T-helper 2 cell treated with Interferon-gamma antibody and Interleukin-4, amounts not matched to agents 5 μg/mL and 100 μg/mL, for 36 hours (primary cell): ENCODE data around the gene ZCCHC7.
"Not testable (repeated sequence)": the region's sequence is repeated elsewhere in the genome, so short reads cannot be mapped to it uniquely, and the experiment has no call there.

Experiments used
- DNase-seq: peaks from one replicate; pipeline ENCODE4 v3.0.0; 2021; ENCODE audit warnings: low spot score
- H3K27ac Mint-ChIP-seq: one replicate; pipeline ENCODE4 v1.8.0; 2021; ENCODE audit warnings: mild to moderate bottlenecking, mixed read lengths
- H3K27me3 Mint-ChIP-seq: one replicate; pipeline ENCODE4 v1.8.0; 2021; ENCODE audit warnings: low read depth, mixed read lengths
- H3K36me3 Mint-ChIP-seq: one replicate; pipeline ENCODE4 v1.8.0; 2021; ENCODE audit warnings: low read depth, mixed read lengths
- H3K4me1 Mint-ChIP-seq: one replicate; pipeline ENCODE4 v1.8.0; 2021; ENCODE audit warnings: low read depth, mixed read lengths
- H3K4me3 Mint-ChIP-seq: one replicate; pipeline ENCODE4 v1.8.0; 2022; ENCODE audit warnings: mild to moderate bottlenecking, moderate library complexity, mixed read lengths
- H3K9me3 Mint-ChIP-seq: one replicate; pipeline ENCODE4 v1.8.0; 2021; ENCODE audit warnings: mixed read lengths

The ZCCHC7 gene

GRCh38 chr9:37167456-37168047 is 47.2 kb downstream of the ZCCHC7 start:
- H3K27ac Mint-ChIP-seq, result no peak overlapping the region
- H3K9me3 Mint-ChIP-seq, result no peaks in the 10 kb centered on the region
- H3K36me3 Mint-ChIP-seq, result peaks cover 50% of the 10 kb centered on the region
- no peaks in the 10 kb centered on the region for H3K27me3 Mint-ChIP-seq
- no peak overlapping the region for H3K4me3 Mint-ChIP-seq
- DNase-seq, result no peak
- peaks cover 4% of the 10 kb centered on the region for H3K4me1 Mint-ChIP-seq

- H3K4me3 Mint-ChIP-seq, result no peak overlapping the region
- no peak for DNase-seq
- H3K27me3 Mint-ChIP-seq, result no peaks in the 10 kb centered on the region
- H3K27ac Mint-ChIP-seq, result no peak overlapping the region
- peaks cover 11% of the 10 kb centered on the region for H3K4me1 Mint-ChIP-seq
- H3K9me3 Mint-ChIP-seq, result no peaks in the 10 kb centered on the region
- peaks cover 43% of the 10 kb centered on the region for H3K36me3 Mint-ChIP-seq
These were observed 52.2 kb downstream of the ZCCHC7 start for GRCh38 chr9:37172557-37172956.

DNA sequence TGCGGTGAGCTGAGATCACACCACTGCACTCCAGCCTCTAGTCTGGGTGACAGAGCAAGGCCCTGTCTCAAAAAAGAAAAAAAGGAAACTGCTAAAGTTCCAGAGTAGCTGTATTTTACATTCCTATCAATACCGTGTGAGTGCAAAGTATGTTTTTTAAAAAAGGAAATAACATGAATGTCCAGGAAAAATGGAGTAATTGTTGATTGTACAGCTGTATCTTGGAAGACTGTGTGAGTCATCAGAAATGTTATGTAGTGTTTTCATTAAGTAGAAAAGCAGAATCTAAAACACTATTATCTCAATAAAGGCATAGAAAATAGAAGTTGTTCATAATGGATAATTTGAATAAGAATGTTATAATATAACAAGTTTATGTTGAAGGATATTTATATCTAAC is 53.9 kb downstream of the ZCCHC7 start:
- Mint-ChIP-seq H3K27ac (no peak overlapping the region), H3K4me3 (no peak overlapping the region), H3K36me3 (peaks cover 33% of the 10 kb centered on the region), H3K4me1 (peaks cover 18% of the 10 kb centered on the region), H3K27me3 (no peaks in the 10 kb centered on the region), H3K9me3 (no peaks in the 10 kb centered on the region)
- no peak for DNase-seq

GRCh38 chr9:37178742-37179141 is 58.4 kb downstream of the ZCCHC7 start:
- Mint-ChIP-seq H3K9me3 (peaks cover 7% of the 10 kb centered on the region), H3K4me1 (peaks cover 21% of the 10 kb centered on the region), H3K36me3 (peaks cover 20% of the 10 kb centered on the region), H3K27me3 (no peaks in the 10 kb centered on the region), H3K27ac (no peak overlapping the region), H3K4me3 (no peak overlapping the region)
- no peak for DNase-seq

- no peaks in the 10 kb centered on the region for H3K27me3 Mint-ChIP-seq
- no peak overlapping the region for H3K4me3 Mint-ChIP-seq
- peaks cover 28% of the 10 kb centered on the region for H3K36me3 Mint-ChIP-seq
- no peak overlapping the region for H3K27ac Mint-ChIP-seq
- no peak for DNase-seq
- H3K9me3 Mint-ChIP-seq, result peaks cover 10% of the 10 kb centered on the region
- H3K4me1 Mint-ChIP-seq, result peaks cover 27% of the 10 kb centered on the region
These were observed 59.2 kb downstream of the ZCCHC7 start for GRCh38 chr9:37179576-37179975.

- no peak for DNase-seq
- Mint-ChIP-seq H3K27me3 (no peaks in the 10 kb centered on the region), H3K27ac (no peak overlapping the region), H3K36me3 (peaks cover 34% of the 10 kb centered on the region), H3K4me1 (peaks cover 27% of the 10 kb centered on the region), H3K9me3 (peaks cover 11% of the 10 kb centered on the region), H3K4me3 (no peak overlapping the region)
These were observed 59.8 kb downstream of the ZCCHC7 start for GRCh38 chr9:37180138-37180537.

DNA sequence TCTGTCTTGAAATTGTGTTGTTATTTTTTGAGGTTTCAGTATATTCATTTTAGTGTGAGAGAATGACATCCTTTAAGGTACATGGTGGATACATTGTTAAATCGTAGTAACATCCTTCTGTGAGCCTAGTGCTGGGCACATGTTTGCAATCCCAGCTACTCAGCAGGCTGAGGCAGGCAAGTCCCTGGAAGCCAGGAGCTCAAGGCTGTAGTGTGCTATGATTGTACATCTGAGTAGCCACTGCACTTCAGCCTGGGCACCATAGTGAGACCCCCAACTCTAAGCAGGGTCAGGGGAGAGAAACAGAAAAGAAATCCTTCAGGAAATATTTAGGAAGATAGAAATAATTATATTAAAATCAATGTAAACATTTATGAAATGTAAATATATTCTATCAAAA is 62.3 kb downstream of the ZCCHC7 start:
- H3K9me3 Mint-ChIP-seq, result peaks cover 14% of the 10 kb centered on the region
- H3K27ac Mint-ChIP-seq, result no peak overlapping the region
- H3K27me3 Mint-ChIP-seq, result no peaks in the 10 kb centered on the region
- H3K36me3 Mint-ChIP-seq, result peaks cover 44% of the 10 kb centered on the region
- H3K4me3 Mint-ChIP-seq, result no peak overlapping the region
- no peak for DNase-seq
- H3K4me1 Mint-ChIP-seq, result peaks cover 28% of the 10 kb centered on the region

GRCh38 chr9:37184905-37185867 is 64.8 kb downstream of the ZCCHC7 start:
- Mint-ChIP-seq H3K4me3 (no peak overlapping the region), H3K4me1 (peaks cover 30% of the 10 kb centered on the region), H3K27ac (no peak overlapping the region), H3K27me3 (no peaks in the 10 kb centered on the region), H3K36me3 (peaks cover 54% of the 10 kb centered on the region), H3K9me3 (peaks cover 20% of the 10 kb centered on the region)
- DNase-seq, result no peak

DNA sequence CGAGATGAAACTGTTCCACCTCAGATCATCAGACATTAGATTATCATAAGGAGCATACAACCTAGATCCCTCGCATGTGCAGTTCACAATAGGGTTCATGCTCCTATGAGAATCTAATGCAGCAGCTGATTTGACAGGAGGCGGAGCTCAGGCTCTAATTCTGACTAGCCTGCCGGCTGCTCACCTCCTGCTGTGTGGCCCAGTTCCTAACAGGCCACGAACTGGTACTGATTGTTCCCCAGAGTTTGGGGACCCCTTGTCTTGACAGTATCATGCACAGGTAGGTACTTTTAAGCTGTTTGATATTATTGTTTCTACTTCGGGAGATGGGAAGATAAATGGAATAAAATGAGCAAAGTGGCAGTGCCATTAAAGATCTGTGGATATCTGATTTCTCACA is 66.9 kb downstream of the ZCCHC7 start:
- H3K27me3 Mint-ChIP-seq, result no peaks in the 10 kb centered on the region
- peaks cover 13% of the 10 kb centered on the region for H3K9me3 Mint-ChIP-seq
- no peak for DNase-seq
- peak overlapping the region; percentile 89 for H3K27ac Mint-ChIP-seq
- H3K4me3 Mint-ChIP-seq, result peak overlapping the region; percentile 81
- H3K36me3 Mint-ChIP-seq, result peaks cover 57% of the 10 kb centered on the region
- H3K4me1 Mint-ChIP-seq, result peaks cover 33% of the 10 kb centered on the region

DNA sequence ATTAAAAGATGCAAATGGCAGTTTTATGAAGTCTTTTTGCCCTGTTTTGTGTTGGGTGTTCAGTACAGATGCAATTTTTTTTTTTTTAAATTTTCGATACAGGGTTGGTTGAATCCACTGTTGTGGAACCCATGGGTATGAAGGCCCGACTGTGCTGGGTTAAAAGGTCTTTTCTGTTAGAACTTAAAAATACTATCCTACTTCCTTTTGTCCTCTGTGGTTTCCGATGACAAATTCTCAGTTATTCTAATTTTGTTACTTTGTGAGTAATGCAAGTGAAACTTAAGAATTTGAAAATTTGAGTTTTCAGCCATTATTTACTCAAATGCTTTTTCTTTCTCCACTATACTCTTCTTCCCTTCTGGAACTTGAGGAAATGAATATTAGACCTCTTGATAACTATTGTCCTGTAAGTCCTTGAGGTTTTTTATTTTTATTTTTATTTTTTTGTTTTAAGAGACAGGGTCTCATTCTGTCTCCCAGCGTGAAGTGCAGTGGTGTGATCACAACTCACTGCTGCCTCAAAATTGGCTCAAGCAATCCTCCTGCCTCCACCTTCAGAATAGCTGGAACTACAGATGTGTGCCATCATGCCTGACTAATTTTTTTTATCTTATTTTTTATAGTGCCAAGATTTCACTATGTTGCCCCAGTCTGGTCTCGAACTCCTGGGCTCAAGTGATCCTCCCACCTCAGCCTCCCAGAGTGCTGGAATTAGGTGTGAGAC is 67.5 kb downstream of the ZCCHC7 start:
- Mint-ChIP-seq H3K27me3 (no peaks in the 10 kb centered on the region), H3K27ac (peak overlapping the region; percentile 89), H3K4me1 (peaks cover 31% of the 10 kb centered on the region), H3K36me3 (peaks cover 60% of the 10 kb centered on the region), H3K9me3 (peaks cover 13% of the 10 kb centered on the region), H3K4me3 (peak overlapping the region; percentile 81)
- no peak for DNase-seq

DNA sequence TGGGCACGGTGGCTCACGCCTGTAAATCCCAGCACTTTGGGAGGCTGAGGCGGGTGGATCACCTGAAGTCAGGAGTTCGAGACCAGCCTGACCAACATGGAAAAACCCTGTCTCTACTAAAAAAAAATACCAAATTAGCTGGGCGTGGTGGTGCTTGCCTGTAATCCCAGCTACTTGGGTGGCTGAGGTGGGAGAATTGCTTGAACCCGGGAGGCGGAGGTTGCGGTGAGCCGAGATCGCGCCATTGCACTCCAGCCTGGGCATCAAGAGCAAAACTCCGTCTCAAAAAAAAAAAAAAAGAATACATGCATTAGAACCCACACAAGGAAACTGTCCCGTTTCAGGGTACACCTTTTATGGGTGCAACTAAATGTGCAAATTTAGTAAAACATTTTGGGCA is 70.4 kb downstream of the ZCCHC7 start:
- not testable (repeated sequence) for H3K27me3 Mint-ChIP-seq, H3K27ac Mint-ChIP-seq, DNase-seq, H3K4me3 Mint-ChIP-seq, H3K9me3 Mint-ChIP-seq
- Mint-ChIP-seq H3K36me3 (peaks cover 45% of the 10 kb centered on the region), H3K4me1 (peaks cover 29% of the 10 kb centered on the region)

DNA sequence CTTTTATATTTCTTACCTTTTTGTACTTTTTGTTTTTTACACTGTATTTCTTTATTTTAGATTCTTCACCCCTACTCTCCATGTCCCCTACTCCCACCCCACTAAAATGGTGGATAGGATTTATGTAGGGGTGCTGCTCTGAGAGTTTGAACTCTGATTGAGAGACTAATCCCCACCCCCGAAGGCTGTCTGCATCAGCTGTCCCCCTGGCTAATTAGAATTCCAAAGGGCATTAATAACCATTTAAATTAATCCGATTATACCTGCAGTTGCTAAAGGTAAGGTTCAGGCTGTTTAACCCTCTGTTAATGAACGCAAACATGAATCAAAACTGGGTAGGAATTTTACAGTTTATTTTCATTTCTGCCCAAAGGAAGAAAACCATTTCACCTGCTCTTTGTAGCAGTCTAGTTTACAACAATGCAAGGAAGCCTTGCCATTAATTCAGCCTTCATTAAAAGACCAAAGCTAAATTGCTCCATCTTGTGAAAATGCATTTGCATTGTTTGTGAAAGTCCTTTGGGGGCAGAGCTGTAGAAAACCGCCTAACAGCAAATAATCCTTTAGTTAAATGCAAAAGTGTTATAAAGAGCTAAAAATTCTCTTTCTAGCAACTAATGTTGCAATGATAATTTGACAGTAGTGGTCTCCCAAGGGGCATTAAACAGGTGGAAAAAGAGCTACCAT is 71.2 kb downstream of the ZCCHC7 start:
- H3K36me3 Mint-ChIP-seq, result peaks cover 45% of the 10 kb centered on the region
- H3K9me3 Mint-ChIP-seq, result peaks cover 6% of the 10 kb centered on the region
- no peak overlapping the region for H3K4me3 Mint-ChIP-seq
- H3K4me1 Mint-ChIP-seq, result peaks cover 33% of the 10 kb centered on the region
- no peak overlapping the region for H3K27ac Mint-ChIP-seq
- no peak for DNase-seq
- no peaks in the 10 kb centered on the region for H3K27me3 Mint-ChIP-seq

DNA sequence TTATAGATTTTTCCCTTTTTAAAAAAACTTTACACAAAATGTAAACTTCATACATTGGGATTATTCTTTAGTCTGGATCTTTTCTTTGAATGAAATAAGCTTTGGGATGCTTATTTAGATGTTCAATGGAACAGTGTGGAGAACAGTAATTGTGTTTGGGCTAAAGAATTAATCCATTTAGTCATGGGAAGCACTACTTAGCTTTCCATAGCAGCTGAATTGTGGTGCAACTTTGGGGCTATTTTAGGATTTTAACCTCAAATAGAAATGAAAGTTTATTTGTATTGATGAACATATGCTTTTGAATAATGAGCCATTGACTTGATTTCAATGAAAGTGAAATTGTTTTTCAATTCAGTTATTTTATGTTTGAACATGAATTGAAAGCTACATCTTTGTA is 72.4 kb downstream of the ZCCHC7 start:
- H3K4me3 Mint-ChIP-seq, result no peak overlapping the region
- H3K27me3 Mint-ChIP-seq, result no peaks in the 10 kb centered on the region
- no peak for DNase-seq
- H3K9me3 Mint-ChIP-seq, result peaks cover 6% of the 10 kb centered on the region
- peaks cover 31% of the 10 kb centered on the region for H3K4me1 Mint-ChIP-seq
- peaks cover 37% of the 10 kb centered on the region for H3K36me3 Mint-ChIP-seq
- no peak overlapping the region for H3K27ac Mint-ChIP-seq
